Lower leg skin (tissue), 4 donors: ENCODE measurements around the gene ARFIP1. TPM values are rescaled to one million over a fixed set of nuclear protein-coding genes. Genes with fewer than 3 reads are reported as not detected.
"Not testable (repeated sequence)": the region's sequence is repeated elsewhere in the genome, so short reads cannot be mapped to it uniquely, and the experiment has no call there.

Source experiments
- DNase-seq, 2 donors: peaks; one replicate each; pipeline ENCODE4 v3.0.0-alpha.2; 2019; ENCODE audit warnings: low spot score in 2 of 2
- H3K4me3 ChIP-seq: fragments of 200-600 bp; sonication (generic); 2 replicates; pipeline ENCODE4 v1.5.1; 2017; ENCODE audit warnings: mild to moderate bottlenecking, low read depth; ENCODE audit not compliant: poor library complexity, severe bottlenecking
- CTCF ChIP-seq, 3 donors: fragments of 450-650 bp; IDR thresholded peaks; one replicate each; pipeline ENCODE4 v1.5.1; 2016; ENCODE audit warnings: antibody characterized with exemption in 3 of 3, mild to moderate bottlenecking in 3 of 3, moderate library complexity in 2 of 3
- POLR2A ChIP-seq, 2 donors: fragments of 450-650 bp; IDR thresholded peaks; one replicate each; pipeline ENCODE4 v1.6.1; 2016 to 2017; ENCODE audit warnings: antibody characterized with exemption in 2 of 2, mild to moderate bottlenecking in 1 of 2, moderate library complexity in 1 of 2
- WGBS, 2 donors: methylation state at CpG; one replicate each; pipeline ENCODE4 v1.1.5; 2018; 5-methylcytosine and 5-hydroxymethylcytosine counted together
- intact Hi-C: fragments of 100-400 bp; cut with DNase I; formaldehyde crosslinking; loops from one replicate; pipeline ENCODE4 v1.15.0; 2023; ENCODE audit warnings: low total_unique reads
- total RNA-seq, 4 donors: library from RNA; depleted of rRNA; stranded (reverse); fragments of >200 nt; gene quantifications; one replicate each; pipeline ENCODE4 v1.1.0, GENCODE V29; 2016

The ARFIP1 gene
- total RNA-seq, 4 donors from 2014 or later = 21.3 to 36.1 (median 33.2) TPM

DNA sequence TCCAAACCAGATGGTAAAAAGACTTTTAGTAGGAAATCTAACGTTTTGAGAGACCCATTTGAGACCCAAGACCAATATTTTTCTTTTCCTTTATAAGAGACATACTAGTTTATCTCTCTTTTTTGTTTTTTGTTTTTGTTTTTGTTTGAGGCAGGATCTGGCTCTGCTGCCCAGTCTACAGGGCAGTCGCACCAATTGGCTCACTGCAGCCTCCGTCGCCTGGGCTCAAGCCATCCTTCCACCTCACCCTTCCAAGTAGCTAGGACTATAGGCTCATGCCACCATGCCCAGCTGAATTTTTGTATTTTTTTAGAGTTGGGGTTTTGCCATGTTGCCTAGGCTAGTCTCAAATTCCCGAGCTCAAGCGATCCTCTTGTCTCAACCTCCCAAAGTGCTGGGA, 79.2 kb downstream of the ARFIP1 start:
- no peak for DNase-seq
- intact Hi-C loops = no loop called here
- 94 to 95% methylated on average over 6 of the region's 6 CpGs for WGBS, 2 donors
- no peak for TF ChIP-seq CTCF (IDR thresholded peaks at IDR 0.05)
- TF ChIP-seq POLR2A (IDR thresholded peaks at IDR 0.05) = no peak
- H3K4me3 ChIP-seq = no peak overlapping the region

- DNase-seq = no peak
- intact Hi-C loops = no loop called here
- no peak overlapping the region for H3K4me3 ChIP-seq
- TF ChIP-seq POLR2A (IDR thresholded peaks at IDR 0.05) = no peak
- TF ChIP-seq CTCF (IDR thresholded peaks at IDR 0.05) = no peak
Observed at GRCh38 chr4:152860046-152860445, 80.3 kb downstream of the ARFIP1 start.

- H3K4me3 ChIP-seq = no peak overlapping the region
- TF ChIP-seq POLR2A (IDR thresholded peaks at IDR 0.05) (no peak), CTCF (IDR thresholded peaks at IDR 0.05) (no peak)
- intact Hi-C loops = no loop called here
- no peak for DNase-seq
- 91 to 98% methylated on average over 1 of the region's 1 CpG for WGBS, 2 donors
Observed at GRCh38 chr4:152862608-152863007, 82.9 kb downstream of the ARFIP1 start.

GRCh38 chr4:152864361-152864760, 84.6 kb downstream of the ARFIP1 start:
- WGBS, 2 donors = 51 to 63% methylated on average over 2 of the region's 2 CpGs
- no peak for TF ChIP-seq POLR2A (IDR thresholded peaks at IDR 0.05)
- no peak for TF ChIP-seq CTCF (IDR thresholded peaks at IDR 0.05)
- intact Hi-C loops = no loop called here
- DNase-seq = no peak
- no peak overlapping the region for H3K4me3 ChIP-seq

DNA sequence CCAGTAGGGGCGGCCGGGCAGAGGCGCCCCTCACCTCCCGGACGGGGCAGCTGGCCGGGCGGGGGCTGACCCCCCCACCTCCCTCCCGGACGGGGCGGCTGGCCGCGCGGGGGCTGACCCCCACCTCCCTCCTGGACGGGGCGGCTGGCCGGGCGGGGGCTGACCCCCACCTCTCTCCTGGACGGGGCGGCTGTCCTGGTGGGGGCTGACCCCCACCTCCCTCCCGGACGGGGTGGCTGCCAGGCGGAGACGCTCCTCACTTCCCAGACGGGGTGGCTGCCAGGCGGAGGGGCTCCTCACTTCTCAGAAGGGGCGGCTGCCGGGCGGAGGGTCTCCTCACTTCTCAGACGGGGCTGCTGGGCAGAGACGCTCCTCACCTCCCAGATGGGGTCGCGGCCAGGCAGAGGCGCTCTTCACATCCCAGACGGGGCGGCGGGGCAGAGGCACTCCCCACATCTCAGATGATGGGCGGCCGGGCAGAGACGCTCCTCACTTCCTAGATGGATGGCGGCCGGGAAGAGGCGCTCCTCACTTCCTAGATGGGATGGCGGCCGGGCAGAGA, 86.8 kb downstream of the ARFIP1 start:
- DNase-seq = not testable (repeated sequence)

DNA sequence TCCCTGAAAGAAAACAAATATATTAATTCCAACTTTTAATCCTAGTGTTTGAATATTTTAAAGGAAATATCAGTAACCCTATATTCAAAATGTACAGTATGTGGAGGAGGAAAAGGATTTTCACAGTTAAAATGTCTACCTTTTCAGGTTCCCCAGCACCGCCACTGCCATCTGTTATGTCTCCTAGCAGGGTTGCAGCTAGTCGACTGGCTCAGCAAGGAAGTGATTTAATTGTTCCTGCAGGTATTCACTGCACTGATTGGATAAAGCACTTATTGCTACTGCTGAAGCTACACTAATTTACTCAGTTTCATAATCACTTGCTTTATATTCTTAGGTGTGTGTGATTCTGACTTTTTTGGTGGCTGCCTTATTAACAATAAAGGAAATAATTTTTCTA, 90.9 kb downstream of the ARFIP1 start:
- TF ChIP-seq POLR2A (IDR thresholded peaks at IDR 0.05) (no peak), CTCF (IDR thresholded peaks at IDR 0.05) (no peak)
- DNase-seq = no peak
- 61 to 63% methylated on average over 2 of the region's 2 CpGs for WGBS, 2 donors
- intact Hi-C loops = no loop called here
- no peak overlapping the region for H3K4me3 ChIP-seq

More for the DNA sequence above, 86.8 kb downstream of the ARFIP1 start:
- intact Hi-C loops, H3K4me3 ChIP-seq: not testable (repeated sequence)
- 96 to 98% methylated on average over 15 to 20 of the region's 44 CpGs for WGBS, 2 donors
